Mesenchymal stem cell (in vitro differentiated cells and primary cell): ENCODE results near the gene SWSAP1.
A peak's percentile ranks its signal among the peaks of the same experiment; 100 is the strongest.
"Not testable (repeated sequence)": the region's sequence is repeated elsewhere in the genome, so short reads cannot be mapped to it uniquely, and the experiment has no call there.

Source experiments
- DNase-seq: peaks from one replicate; pipeline ENCODE4 v3.0.0-alpha.2; 2013
- H2AFZ ChIP-seq: one replicate; pipeline ENCODE4 v1.6.1; 2013; ENCODE audit warnings: low read depth, mild to moderate bottlenecking, control low read depth, inconsistent platforms, low read length, moderate library complexity
- H2AK5ac ChIP-seq: 2 replicates; pipeline ENCODE4 v1.6.1; 2013; ENCODE audit warnings: low read length, moderate library complexity, mild to moderate bottlenecking, inconsistent platforms; ENCODE audit not compliant: severe bottlenecking
- H2BK120ac ChIP-seq: one replicate; pipeline ENCODE4 v1.6.1; 2013; ENCODE audit warnings: low read depth, mild to moderate bottlenecking, inconsistent platforms, low read length, moderate library complexity
- H2BK12ac ChIP-seq, 2 experiments: one replicate each; pipeline ENCODE4 v1.6.1; 2013; ENCODE audit warnings: inconsistent platforms in 2 of 2, low read length in 2 of 2, mild to moderate bottlenecking in 2 of 2, moderate library complexity in 2 of 2, control low read depth in 1 of 2
- H2BK15ac ChIP-seq: one replicate; pipeline ENCODE4 v1.6.1; 2013; ENCODE audit warnings: mild to moderate bottlenecking, low read depth, inconsistent platforms; ENCODE audit not compliant: poor library complexity, severe bottlenecking
- H2BK5ac ChIP-seq: 2 replicates; pipeline ENCODE4 v1.6.1; 2013; ENCODE audit warnings: low read depth, mild to moderate bottlenecking, low read length, control low read depth, inconsistent platforms; ENCODE audit not compliant: poor library complexity, severe bottlenecking
- H3K14ac ChIP-seq, 2 experiments: one replicate each; pipeline ENCODE4 v1.6.1; 2013; ENCODE audit warnings: inconsistent platforms in 2 of 2, low read length in 2 of 2, control low read depth in 1 of 2, mild to moderate bottlenecking in 1 of 2, moderate library complexity in 1 of 2
- H3K18ac ChIP-seq, 2 experiments: one replicate each; pipeline ENCODE4 v1.6.1; 2013; ENCODE audit warnings: inconsistent platforms in 2 of 2, low read length in 2 of 2, control low read depth in 1 of 2, low read depth in 1 of 2, mild to moderate bottlenecking in 1 of 2
- H3K23ac ChIP-seq, 2 experiments: one replicate each; pipeline ENCODE4 v1.6.1; 2013; ENCODE audit warnings: inconsistent platforms in 2 of 2, low read length in 2 of 2, mild to moderate bottlenecking in 2 of 2, moderate library complexity in 2 of 2, control low read depth in 1 of 2
- H3K27ac ChIP-seq: 2 replicates; pipeline ENCODE4 v1.5.1; 2013; ENCODE audit warnings: mild to moderate bottlenecking, moderate library complexity, low read length, control low read depth, inconsistent platforms; ENCODE audit not compliant: poor library complexity, severe bottlenecking
- H3K27me3 ChIP-seq, 2 experiments: 2 replicates each; pipeline versions ENCODE4 v1.6.1 to v1.7.0; 2013; ENCODE audit warnings: low read length in 2 of 2, mild to moderate bottlenecking in 2 of 2, moderate library complexity in 2 of 2, control low read depth in 1 of 2, inconsistent platforms in 1 of 2; ENCODE audit not compliant: control insufficient read depth in 1 of 2, insufficient read depth in 1 of 2
- H3K36me3 ChIP-seq, 2 experiments: 2 replicates each; pipeline versions ENCODE4 v1.6.1 to v1.7.0; 2013; ENCODE audit warnings: low read length in 2 of 2, control low read depth in 1 of 2, inconsistent platforms in 1 of 2, low read depth in 1 of 2, mild to moderate bottlenecking in 1 of 2; ENCODE audit not compliant: insufficient read depth in 2 of 2, control insufficient read depth in 1 of 2
- H3K4ac ChIP-seq, 2 experiments: one replicate each; pipeline ENCODE4 v1.6.1; 2013; ENCODE audit warnings: inconsistent platforms in 2 of 2, low read length in 2 of 2, mild to moderate bottlenecking in 2 of 2, moderate library complexity in 2 of 2, control low read depth in 1 of 2, low read depth in 1 of 2
- H3K4me1 ChIP-seq: 2 replicates; pipeline ENCODE4 v1.6.1; 2013; ENCODE audit warnings: low read depth, low read length, control low read depth; ENCODE audit not compliant: control insufficient read depth, insufficient read depth
- H3K4me2 ChIP-seq: 2 replicates; pipeline ENCODE4 v1.6.1; 2013; ENCODE audit warnings: low read length, mild to moderate bottlenecking, inconsistent platforms; ENCODE audit not compliant: poor library complexity, severe bottlenecking
- H3K4me3 ChIP-seq, 2 experiments: 2 replicates each; pipeline versions ENCODE4 v1.5.1 to v1.7.0; 2013; ENCODE audit warnings: low read length in 2 of 2, mild to moderate bottlenecking in 2 of 2, control low read depth in 1 of 2, low read depth in 1 of 2; ENCODE audit not compliant: insufficient read depth in 1 of 2
- H3K79me1 ChIP-seq: replicated peaks from 2 replicates; pipeline ENCODE4 v1.6.1; 2013; ENCODE audit warnings: mild to moderate bottlenecking, control low read depth, low read length, inconsistent platforms; ENCODE audit not compliant: poor library complexity, severe bottlenecking
- H3K9ac ChIP-seq: 2 replicates; pipeline ENCODE4 v1.7.0; 2013; ENCODE audit warnings: mild to moderate bottlenecking, low read length, moderate library complexity
- H3K9me3 ChIP-seq: 2 replicates; pipeline ENCODE4 v1.7.0; 2013; ENCODE audit warnings: mild to moderate bottlenecking, low read length; ENCODE audit not compliant: control insufficient read depth
- H4K8ac ChIP-seq: one replicate; pipeline ENCODE4 v1.6.1; 2013; ENCODE audit warnings: inconsistent platforms, mild to moderate bottlenecking, low read length, moderate library complexity
- H4K91ac ChIP-seq: one replicate; pipeline ENCODE4 v1.6.1; 2013; ENCODE audit warnings: mild to moderate bottlenecking, low read length, inconsistent platforms
- WGBS: methylation state at CpG from one replicate; pipeline ENCODE4 v1.1.7; 2013; ENCODE audit warnings: mixed read lengths; 5-methylcytosine and 5-hydroxymethylcytosine counted together

The SWSAP1 gene

DNA sequence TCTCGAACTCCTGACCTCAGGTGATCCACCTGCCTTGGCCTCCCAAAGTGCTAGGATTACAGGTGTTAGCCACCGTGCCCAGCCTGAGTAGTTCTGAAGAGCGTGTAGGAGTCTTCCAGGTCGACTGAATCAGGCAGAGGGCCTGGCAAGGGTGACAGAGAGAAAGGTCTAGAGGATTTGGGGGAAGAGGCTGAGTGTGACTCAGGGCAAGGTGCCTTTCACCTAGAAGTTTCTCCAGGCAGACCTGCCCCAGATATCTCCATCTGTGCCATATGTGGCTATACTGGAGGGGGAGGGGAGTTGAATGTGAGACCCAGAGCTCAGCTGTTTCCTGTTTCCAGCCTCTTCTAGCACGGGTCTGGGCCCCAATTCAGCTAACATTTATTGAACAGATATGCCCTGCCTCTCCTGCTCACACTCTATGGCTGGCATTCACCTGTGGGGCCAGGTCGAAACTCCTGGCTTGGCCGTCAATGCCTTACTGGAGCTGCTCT, 26.9 kb upstream of the SWSAP1 start:
- Histone ChIP-seq H2BK15ac (no peak overlapping the region), H2BK12ac (no peak overlapping the region), H3K27ac (no peak overlapping the region), H3K79me1 (peaks cover 11% of the 10 kb centered on the region), H3K14ac (no peak overlapping the region), H3K23ac (no peak overlapping the region), H3K4me3 (no peak overlapping the region), H2AFZ (no peak overlapping the region), H2BK120ac (no peak overlapping the region), H3K18ac (no peak overlapping the region), H4K8ac (no peak overlapping the region), H3K4ac (no peak overlapping the region), H3K4me1 (peaks cover 14% of the 10 kb centered on the region), H3K4me2 (no peak overlapping the region), H2BK5ac (no peak overlapping the region), H3K9me3 (peaks cover 10% of the 10 kb centered on the region), H3K27me3 (peaks cover 0 to 3% of the 10 kb centered on the region in 2 experiments), H4K91ac (no peak overlapping the region), H2AK5ac (no peak overlapping the region), H3K36me3 (peaks cover 0 to 4% of the 10 kb centered on the region in 2 experiments), H3K9ac (no peak overlapping the region)
- 79% methylated on average over 7 of the region's 7 CpGs for WGBS
- no peak for DNase-seq

DNA sequence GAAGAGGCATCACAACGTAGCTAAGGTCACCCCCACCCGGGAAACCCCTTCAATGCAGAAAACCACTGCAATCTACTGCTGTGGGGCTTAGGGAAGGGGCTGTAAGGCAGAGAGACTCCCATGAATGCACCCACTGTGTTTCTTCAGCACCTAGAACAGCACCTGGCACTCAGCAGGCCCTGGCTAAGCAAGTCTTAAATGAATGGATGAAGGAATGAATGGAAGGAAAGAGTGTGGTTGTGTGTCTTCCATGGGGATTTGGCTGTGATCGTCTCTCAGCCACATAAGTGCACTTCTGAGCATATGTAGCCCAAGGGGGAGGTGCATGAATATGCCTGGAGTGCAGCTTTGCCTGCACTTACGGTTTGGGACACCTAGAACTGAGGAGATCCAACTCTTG, 25.3 kb upstream of the SWSAP1 start:
- H4K91ac ChIP-seq = no peak overlapping the region
- DNase-seq = no peak
- H3K4me3 ChIP-seq = no peak overlapping the region
- no peak overlapping the region for H2BK120ac ChIP-seq
- no peak overlapping the region for H3K18ac ChIP-seq
- no peaks in the 10 kb centered on the region for H3K36me3 ChIP-seq
- peaks cover 0 to 3% of the 10 kb centered on the region in 2 experiments for H3K27me3 ChIP-seq
- H3K14ac ChIP-seq = no peak overlapping the region
- H2BK5ac ChIP-seq = no peak overlapping the region
- H3K4ac ChIP-seq = no peak overlapping the region
- no peak overlapping the region for H2BK12ac ChIP-seq
- no peak overlapping the region for H3K23ac ChIP-seq
- H2BK15ac ChIP-seq = no peak overlapping the region
- H3K27ac ChIP-seq = no peak overlapping the region
- no peak overlapping the region for H2AK5ac ChIP-seq
- no peak overlapping the region for H2AFZ ChIP-seq
- H3K4me1 ChIP-seq = peaks cover 8% of the 10 kb centered on the region
- H3K79me1 ChIP-seq = peaks cover 6% of the 10 kb centered on the region
- no peak overlapping the region for H4K8ac ChIP-seq
- H3K9me3 ChIP-seq = peaks cover 10% of the 10 kb centered on the region
- no peak overlapping the region for H3K4me2 ChIP-seq
- WGBS = 81% methylated on average over 4 of the region's 4 CpGs
- H3K9ac ChIP-seq = no peak overlapping the region

GRCh38 chr19:11354102-11354501, 20.4 kb upstream of the SWSAP1 start:
- not testable (repeated sequence) for H3K4me3 ChIP-seq, H4K91ac ChIP-seq, H2AFZ ChIP-seq, H3K27me3 ChIP-seq, H2BK120ac ChIP-seq, H3K36me3 ChIP-seq, H3K14ac ChIP-seq, H2BK15ac ChIP-seq, H3K4me2 ChIP-seq, H3K4ac ChIP-seq, H2BK5ac ChIP-seq, H3K79me1 ChIP-seq, H3K9ac ChIP-seq, H2BK12ac ChIP-seq, H3K23ac ChIP-seq, DNase-seq, H3K18ac ChIP-seq, H3K9me3 ChIP-seq, H3K27ac ChIP-seq, H2AK5ac ChIP-seq, H4K8ac ChIP-seq
- H3K4me1 ChIP-seq = peaks cover 13% of the 10 kb centered on the region
- WGBS = 97% methylated on average over 4 of the region's 4 CpGs

GRCh38 chr19:11355160-11356073, 19.0 kb upstream of the SWSAP1 start, which contains the start of gene PLPPR2:
TSS of gene PLPPR2 (plus strand) at chr19:11355432. CDS start at chr19:11357674, 2,242 bp downstream.
- H3K4me1 ChIP-seq = peaks cover 13% of the 10 kb centered on the region
- H3K79me1 ChIP-seq = peaks cover 6% of the 10 kb centered on the region
- H3K4ac ChIP-seq = peak within 1 kb of the TSS; percentile 13 to 59
- H3K4me3 ChIP-seq = peak within 1 kb of the TSS; percentile 69 to 98
- H3K27me3 ChIP-seq = peaks cover 0 to 13% of the 10 kb centered on the region in 2 experiments
- peak within 1 kb of the TSS in 1 of 2 experiments; percentile 20 for H3K23ac ChIP-seq
- H3K9me3 ChIP-seq = no peaks in the 10 kb centered on the region
- 12% methylated on average over 42 of the region's 62 CpGs for WGBS
- no peak within 1 kb of the TSS for H2BK5ac ChIP-seq
- peak within 1 kb of the TSS; percentile 87 to 92 for H3K18ac ChIP-seq
- peaks cover 8 to 21% of the 10 kb centered on the region in 2 experiments for H3K36me3 ChIP-seq
- peak; percentile 91 for DNase-seq
- peak within 1 kb of the TSS; percentile 36 for H2AFZ ChIP-seq
- peak within 1 kb of the TSS in 1 of 2 experiments; percentile 84 for H3K14ac ChIP-seq
- H3K4me2 ChIP-seq = peak within 1 kb of the TSS; percentile 75
- H2BK15ac ChIP-seq = peak within 1 kb of the TSS; percentile 95
- H3K27ac ChIP-seq = no peak within 1 kb of the TSS
- H4K91ac ChIP-seq = peak within 1 kb of the TSS; percentile 83
- peak within 1 kb of the TSS; percentile 72 for H4K8ac ChIP-seq
- peak within 1 kb of the TSS; percentile 83 for H2BK120ac ChIP-seq
- H2BK12ac ChIP-seq = peak within 1 kb of the TSS; percentile 69 to 71
- H2AK5ac ChIP-seq = no peak within 1 kb of the TSS
- H3K9ac ChIP-seq = peak within 1 kb of the TSS; percentile 87
